ENCODE data around the gene C1GALT1. TPM values are rescaled to one million over a fixed set of nuclear protein-coding genes. Genes with fewer than 3 reads are reported as not detected.

C1GALT1 gene
- total RNA-seq, 1 donor, result 137 TPM

DNA sequence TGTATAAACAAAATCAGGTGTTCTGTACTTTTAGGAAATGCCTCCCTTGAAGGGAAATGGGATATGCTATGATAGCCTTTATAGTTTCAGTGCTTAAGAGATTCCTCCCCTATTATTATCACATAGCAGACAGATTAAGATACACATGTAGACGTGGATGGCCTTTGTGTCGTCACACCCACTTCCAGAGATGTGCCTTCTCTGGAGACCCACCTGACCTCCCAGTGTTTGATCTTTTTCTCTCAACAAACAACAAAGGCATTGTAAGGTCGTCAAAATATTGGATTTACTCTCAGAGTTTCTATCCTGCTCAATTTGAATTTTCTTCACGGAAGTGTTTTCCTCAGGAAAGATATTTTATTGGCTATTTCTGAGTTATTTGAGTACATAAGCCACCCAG, 25.7 kb upstream of the C1GALT1 start:
- Histone ChIP-seq H3K36me3 (ENCODE audit: insufficient read depth, low read length) (no peaks in the 10 kb centered on the region), H2AFZ (ENCODE audit: low read length) (peak overlapping the region; percentile 40), H3K27me3 (ENCODE audit: insufficient read depth, low read length) (no peaks in the 10 kb centered on the region), H3K9me3 (ENCODE audit: low read depth, low read length) (no peaks in the 10 kb centered on the region), H3K4me3 (ENCODE audit: insufficient read depth, low read length) (peak overlapping the region; percentile 68), H3K4me1 (ENCODE audit: insufficient read depth, low read length) (peaks cover 28% of the 10 kb centered on the region), H3K4me2 (ENCODE audit: insufficient read depth, low read length) (peak overlapping the region; percentile 91), H3K27ac (ENCODE audit: low read depth, low read length) (peak overlapping the region; percentile 97), H4K20me1 (ENCODE audit: insufficient read depth, low read length) (no peaks in the 10 kb centered on the region), H3K79me2 (ENCODE audit: insufficient read depth, low read length) (peaks cover 27% of the 10 kb centered on the region)
- no peak for TF ChIP-seq CTCF (IDR thresholded peaks at IDR 0.05; ENCODE audit: extremely low read depth, low read depth, low read length)
- DNase-seq (ENCODE audit: insufficient read length, low spot score, missing footprints), result no peak

GRCh38 chr7:7157177-7157886, 25.0 kb upstream of the C1GALT1 start:
- TF ChIP-seq CTCF (IDR thresholded peaks at IDR 0.05; ENCODE audit: extremely low read depth, low read depth, low read length), result no peak
- Histone ChIP-seq H3K4me1 (ENCODE audit: insufficient read depth, low read length) (peaks cover 28% of the 10 kb centered on the region), H3K79me2 (ENCODE audit: insufficient read depth, low read length) (peaks cover 27% of the 10 kb centered on the region), H4K20me1 (ENCODE audit: insufficient read depth, low read length) (no peaks in the 10 kb centered on the region), H3K27ac (ENCODE audit: low read depth, low read length) (peak overlapping the region; percentile 97), H3K36me3 (ENCODE audit: insufficient read depth, low read length) (no peaks in the 10 kb centered on the region), H2AFZ (ENCODE audit: low read length) (peak overlapping the region; percentile 40), H3K4me2 (ENCODE audit: insufficient read depth, low read length) (peak overlapping the region; percentile 91), H3K27me3 (ENCODE audit: insufficient read depth, low read length) (no peaks in the 10 kb centered on the region), H3K9me3 (ENCODE audit: low read depth, low read length) (no peaks in the 10 kb centered on the region), H3K4me3 (ENCODE audit: insufficient read depth, low read length) (peak overlapping the region; percentile 68)
- DNase-seq (ENCODE audit: insufficient read length, low spot score, missing footprints), result peak; percentile 92

DNA sequence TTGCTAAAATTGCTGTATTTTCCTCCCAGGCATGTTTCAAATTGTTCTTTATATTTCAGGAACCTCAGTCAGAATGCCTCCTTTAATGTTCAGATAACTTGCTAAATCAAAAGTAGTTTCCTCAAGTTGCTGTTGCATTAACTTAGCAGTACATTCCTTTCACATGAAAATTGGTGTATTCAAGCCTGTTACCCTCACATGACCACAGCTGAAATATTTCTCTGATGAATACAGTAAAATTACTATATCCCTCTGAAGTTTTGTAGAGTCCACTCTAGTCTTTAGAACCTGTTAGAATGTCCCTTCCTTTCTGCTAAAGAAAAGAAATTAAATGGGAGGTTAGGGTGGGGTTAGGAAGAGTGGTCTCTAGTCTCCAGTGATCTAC, 24.5 kb upstream of the C1GALT1 start:
- H3K36me3 ChIP-seq (ENCODE audit: insufficient read depth, low read length), result no peaks in the 10 kb centered on the region
- peaks cover 27% of the 10 kb centered on the region for H3K79me2 ChIP-seq (ENCODE audit: insufficient read depth, low read length)
- peaks cover 28% of the 10 kb centered on the region for H3K4me1 ChIP-seq (ENCODE audit: insufficient read depth, low read length)
- DNase-seq (ENCODE audit: insufficient read length, low spot score, missing footprints), result no peak
- H3K4me3 ChIP-seq (ENCODE audit: insufficient read depth, low read length), result peak overlapping the region; percentile 68
- H3K27me3 ChIP-seq (ENCODE audit: insufficient read depth, low read length), result no peaks in the 10 kb centered on the region
- H2AFZ ChIP-seq (ENCODE audit: low read length), result no peak overlapping the region
- no peaks in the 10 kb centered on the region for H4K20me1 ChIP-seq (ENCODE audit: insufficient read depth, low read length)
- no peak for TF ChIP-seq CTCF (IDR thresholded peaks at IDR 0.05; ENCODE audit: extremely low read depth, low read depth, low read length)
- peak overlapping the region; percentile 97 for H3K27ac ChIP-seq (ENCODE audit: low read depth, low read length)
- no peaks in the 10 kb centered on the region for H3K9me3 ChIP-seq (ENCODE audit: low read depth, low read length)
- peak overlapping the region; percentile 91 for H3K4me2 ChIP-seq (ENCODE audit: insufficient read depth, low read length)

DNA sequence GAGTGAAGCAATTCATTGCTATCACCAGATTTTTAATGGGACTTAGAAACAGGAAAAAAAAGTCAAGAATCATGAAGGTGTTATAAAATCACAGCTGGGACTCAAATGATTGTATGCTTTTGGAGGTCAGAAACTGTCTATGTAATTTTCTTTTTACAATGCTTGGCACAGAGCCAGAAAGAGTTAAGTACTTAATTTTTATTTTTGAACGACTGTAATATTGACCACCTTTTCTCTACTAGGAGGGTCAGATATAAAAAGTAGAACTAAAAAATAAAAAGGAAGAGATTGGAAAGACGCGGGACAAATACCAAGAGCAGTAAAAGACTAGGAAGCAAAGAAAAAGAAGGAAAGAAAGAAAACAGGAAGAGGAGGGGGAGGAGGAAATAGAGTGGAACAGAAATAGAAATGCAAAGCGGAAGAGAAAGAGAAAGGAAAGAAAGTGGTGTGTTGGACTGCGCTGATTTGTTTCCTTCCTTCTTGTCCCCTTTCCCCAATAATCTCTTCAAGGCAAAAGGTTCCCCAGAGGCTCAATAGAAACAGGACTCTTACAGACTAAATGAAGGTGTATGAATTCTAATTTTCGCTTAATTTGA, 23.2 kb upstream of the C1GALT1 start:
- Histone ChIP-seq H3K9me3 (ENCODE audit: low read depth, low read length) (no peaks in the 10 kb centered on the region), H3K4me3 (ENCODE audit: insufficient read depth, low read length) (peak overlapping the region; percentile 15), H3K79me2 (ENCODE audit: insufficient read depth, low read length) (peaks cover 28% of the 10 kb centered on the region), H2AFZ (ENCODE audit: low read length) (no peak overlapping the region), H3K4me1 (ENCODE audit: insufficient read depth, low read length) (peaks cover 28% of the 10 kb centered on the region), H3K27ac (ENCODE audit: low read depth, low read length) (peak overlapping the region; percentile 32), H4K20me1 (ENCODE audit: insufficient read depth, low read length) (no peaks in the 10 kb centered on the region), H3K27me3 (ENCODE audit: insufficient read depth, low read length) (no peaks in the 10 kb centered on the region), H3K36me3 (ENCODE audit: insufficient read depth, low read length) (no peaks in the 10 kb centered on the region), H3K4me2 (ENCODE audit: insufficient read depth, low read length) (peak overlapping the region; percentile 66)
- DNase-seq (ENCODE audit: insufficient read length, low spot score, missing footprints), result no peak
- TF ChIP-seq CTCF (IDR thresholded peaks at IDR 0.05; ENCODE audit: extremely low read depth, low read depth, low read length), result no peak
